COR-L47 (cell line): ENCODE measurements around the gene ETS1.

ENCODE experiments used
- DNase-seq: peaks from one replicate; lab custom pipeline; 2025; lab: John Stamatoyannopoulos, UW

The ETS1 gene

DNA sequence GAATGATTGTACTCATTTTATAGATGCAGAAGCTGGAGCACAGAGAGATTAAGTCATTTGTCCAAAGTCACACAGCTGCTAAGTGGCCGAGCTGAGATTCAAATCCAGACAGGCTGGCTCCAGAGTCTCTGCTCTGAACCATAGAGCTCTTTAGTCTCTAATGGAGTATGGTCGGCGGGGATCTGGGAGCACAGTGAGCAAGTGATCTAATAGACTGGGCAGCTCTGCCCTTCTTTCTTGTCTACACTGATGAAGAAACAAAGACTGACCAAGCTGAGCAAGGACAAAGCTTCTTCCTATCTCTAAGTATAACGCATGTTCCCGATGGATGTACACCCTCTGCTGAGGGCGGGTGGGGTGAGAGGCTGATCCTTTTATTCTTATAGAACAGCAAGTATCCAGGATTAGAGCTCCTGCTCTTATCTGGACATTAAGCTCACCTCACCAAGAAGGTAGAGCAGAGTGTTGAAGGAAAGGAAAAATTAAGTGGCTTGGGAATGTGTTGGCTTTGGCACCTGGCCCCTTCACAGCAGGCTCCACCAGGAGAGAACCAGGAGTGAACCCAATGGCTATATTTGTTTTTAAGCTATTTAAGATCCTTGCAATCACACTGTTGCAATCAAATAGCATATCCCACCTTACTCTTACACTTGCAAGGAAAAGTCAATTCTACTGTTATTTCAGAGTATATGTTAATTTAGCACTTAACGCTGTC lies 68.7 kb downstream of the ETS1 start:
- no peak for DNase-seq

DNA sequence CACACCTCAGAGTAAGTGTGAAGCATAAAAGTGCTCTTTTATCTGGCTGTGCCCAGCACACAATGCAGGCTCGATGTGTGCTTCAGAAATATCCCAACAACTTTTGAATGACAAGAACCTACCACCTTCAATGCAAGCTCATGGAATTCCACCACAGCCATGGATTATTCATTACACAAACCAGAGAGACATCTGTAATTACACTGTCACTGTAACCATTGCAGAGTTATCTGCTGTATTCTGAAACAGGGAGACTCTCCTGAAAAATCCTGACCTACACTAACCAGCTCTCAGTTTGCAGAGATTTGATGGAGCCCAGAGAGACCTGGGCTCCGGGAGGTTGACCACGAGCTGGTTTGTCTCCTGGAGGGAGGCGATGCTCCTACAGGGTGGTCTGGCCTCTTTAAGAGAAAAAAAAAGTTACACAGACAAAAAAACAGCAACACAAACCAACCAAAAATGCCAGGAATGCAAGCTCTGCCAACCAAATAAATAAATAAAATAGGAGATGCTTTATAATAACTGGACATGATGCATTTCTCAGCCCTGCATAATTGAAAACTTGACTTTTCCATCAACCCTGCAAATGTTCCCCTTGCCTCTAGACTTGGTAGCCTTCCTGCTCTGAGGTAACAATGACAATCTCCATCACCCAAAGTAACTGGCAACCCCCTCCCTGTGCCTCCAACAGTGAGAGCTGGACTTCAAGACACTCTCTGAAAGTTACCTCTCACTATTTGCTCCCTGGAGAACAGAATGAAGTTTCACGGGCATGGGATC lies 69.7 kb downstream of the ETS1 start:
- no peak for DNase-seq

DNA sequence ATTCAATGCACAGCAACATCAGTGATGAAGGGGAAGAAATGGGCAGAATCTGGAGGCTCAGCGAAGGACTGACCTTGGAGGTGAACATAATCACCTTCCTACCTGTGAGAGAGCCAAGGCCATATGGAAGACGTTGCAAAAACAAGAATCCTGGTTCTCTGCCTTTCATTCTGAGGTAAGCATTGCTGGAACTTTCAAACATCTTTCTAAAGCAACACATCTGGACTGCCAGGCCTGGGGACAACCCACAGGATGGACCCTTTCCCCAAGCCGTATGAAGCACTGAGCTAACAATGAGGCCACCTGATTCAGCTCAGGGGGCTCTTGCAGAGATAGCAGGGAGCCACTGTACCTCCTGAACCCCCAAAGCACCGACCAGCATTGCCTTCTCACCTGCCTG lies 70.5 kb downstream of the ETS1 start:
- DNase-seq, result no peak

DNA sequence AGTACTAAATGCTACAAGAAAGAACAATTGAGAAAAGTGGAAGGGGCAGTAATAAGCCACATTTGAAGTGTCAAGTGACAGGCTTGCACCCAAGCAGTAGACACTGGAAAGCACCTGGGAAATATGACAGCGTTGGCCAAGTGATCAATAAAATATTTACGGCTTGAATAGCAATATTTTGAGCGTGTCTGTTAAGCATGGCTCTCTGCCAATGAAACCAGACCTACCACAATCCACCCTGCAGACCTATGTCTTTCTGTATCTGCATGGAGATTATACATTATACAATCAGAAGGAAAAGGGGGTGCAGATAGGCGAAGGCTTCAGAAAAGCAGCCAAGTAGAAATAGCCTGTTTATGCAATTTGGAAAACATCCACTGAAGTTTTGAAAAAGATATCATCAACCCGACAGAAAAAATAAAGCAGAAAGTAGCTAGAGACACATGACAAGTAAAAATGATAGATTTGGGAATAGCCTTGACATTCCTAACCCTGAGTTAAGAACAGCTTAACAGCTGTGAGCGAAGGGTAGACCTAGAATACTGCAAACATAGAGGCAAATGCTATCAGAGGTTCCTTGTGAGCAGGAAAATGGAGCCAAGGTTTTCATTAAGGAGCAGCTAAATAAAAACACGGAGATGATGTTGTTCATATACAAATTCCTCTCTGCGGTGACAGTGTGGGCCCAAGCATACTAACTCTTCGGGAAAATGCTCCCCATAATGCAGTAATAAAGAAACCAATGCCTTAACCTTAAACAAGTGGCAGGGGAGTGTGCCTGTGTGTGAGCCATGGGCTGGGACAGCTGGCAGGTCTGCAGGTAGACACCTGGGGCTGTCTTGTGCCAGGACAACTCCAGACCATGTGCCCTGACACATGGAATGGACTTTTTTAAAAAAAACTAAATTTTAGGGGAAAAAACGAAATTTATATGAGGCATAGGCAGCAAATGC lies 71.3 kb downstream of the ETS1 start:
- no peak for DNase-seq

DNA sequence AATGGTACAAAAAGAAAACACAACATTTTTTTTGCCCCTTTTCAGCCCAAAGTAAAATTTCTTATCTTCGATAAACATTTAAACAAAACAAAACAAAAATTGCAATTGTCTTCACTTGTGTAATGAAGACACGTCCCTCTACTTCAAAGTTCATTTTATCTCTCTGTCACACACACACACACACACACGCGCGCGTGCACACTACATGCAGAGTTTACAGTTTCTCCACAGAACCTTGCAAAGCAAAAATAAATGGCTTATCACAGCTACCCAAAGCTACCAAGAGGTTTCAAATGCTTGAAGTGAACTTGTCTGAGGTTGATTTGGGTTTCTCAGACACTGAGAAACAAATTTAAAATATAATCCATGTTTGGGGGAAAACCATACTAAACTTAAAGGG lies 72.3 kb downstream of the ETS1 start:
- DNase-seq, result no peak

DNA sequence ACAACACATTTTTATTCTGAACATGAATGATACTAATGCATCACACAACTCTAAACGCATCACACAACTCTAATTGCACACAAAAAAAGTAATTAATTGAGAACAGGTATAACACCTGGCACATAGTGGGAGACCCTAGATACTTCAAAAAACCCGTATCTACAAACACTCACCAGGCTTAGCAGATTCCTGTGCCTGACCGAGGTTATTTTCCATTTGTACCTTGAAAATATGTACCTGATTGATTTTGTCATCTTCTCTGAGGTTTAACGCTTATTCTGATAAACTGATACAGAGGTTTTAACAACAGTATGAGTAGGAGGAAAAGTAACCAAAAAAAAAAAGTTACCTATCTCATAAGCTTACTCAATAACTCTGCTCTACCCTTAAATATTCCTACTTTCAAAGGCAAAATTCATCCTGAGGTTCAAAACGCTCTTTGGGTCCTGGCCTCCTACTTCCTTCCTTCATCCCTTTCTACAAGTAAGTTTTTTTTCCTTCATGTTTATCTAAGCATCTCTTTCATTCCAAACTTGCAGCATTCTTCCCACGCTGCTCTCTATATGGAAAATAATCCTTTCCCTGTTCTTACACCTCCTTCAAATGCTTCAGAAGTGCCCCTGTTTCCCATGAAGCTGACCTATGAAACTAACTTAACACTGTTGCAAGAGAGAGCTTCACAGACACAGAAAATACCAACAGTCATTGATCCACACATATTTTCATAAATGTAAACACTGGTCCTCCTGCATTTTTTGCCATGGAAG lies 73.3 kb downstream of the ETS1 start:
- no peak for DNase-seq

DNA sequence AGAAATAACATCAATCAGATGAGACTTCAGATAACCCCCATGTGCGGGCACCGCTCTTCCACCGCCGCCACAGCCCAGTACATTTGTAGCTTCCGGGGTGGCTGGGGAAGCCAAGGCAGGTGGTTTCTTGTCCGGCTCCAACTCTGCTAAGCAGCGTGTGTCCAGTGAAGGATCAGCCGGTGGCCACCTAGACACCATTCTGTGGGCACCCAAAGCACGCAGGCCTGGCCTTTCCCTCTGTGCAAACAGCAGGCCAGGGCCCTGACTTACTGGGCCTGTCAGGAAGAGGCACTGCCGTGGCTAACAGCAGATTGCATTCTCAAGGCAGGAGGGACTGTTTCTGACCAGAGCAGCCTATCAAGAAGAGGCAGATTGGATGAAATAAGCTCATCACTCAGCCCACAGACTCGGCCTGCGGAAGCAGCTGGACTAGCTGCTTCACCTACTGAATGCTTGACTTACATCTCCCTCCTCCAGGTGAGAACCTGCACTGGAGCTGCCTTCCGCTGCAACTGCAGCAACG lies 74.8 kb downstream of the ETS1 start:
- DNase-seq, result no peak

DNA sequence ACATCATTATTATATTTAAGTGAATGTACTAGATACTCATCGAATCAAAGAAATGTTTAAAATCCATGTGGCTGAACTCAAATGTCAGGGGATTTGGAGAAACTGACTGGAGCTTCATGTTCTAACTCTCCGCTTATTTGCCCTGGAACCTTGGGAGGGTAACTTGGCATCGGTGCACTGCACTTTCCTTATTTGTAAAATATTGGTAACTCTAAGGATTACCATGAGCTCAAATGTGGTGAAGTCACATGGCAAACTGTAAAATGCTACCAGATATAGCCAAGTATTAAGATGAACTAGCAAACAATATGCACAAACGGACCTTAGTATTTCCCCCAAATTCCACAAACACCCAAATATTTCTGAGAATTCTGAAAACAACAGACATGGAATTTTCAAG lies 75.6 kb downstream of the ETS1 start:
- no peak for DNase-seq

DNA sequence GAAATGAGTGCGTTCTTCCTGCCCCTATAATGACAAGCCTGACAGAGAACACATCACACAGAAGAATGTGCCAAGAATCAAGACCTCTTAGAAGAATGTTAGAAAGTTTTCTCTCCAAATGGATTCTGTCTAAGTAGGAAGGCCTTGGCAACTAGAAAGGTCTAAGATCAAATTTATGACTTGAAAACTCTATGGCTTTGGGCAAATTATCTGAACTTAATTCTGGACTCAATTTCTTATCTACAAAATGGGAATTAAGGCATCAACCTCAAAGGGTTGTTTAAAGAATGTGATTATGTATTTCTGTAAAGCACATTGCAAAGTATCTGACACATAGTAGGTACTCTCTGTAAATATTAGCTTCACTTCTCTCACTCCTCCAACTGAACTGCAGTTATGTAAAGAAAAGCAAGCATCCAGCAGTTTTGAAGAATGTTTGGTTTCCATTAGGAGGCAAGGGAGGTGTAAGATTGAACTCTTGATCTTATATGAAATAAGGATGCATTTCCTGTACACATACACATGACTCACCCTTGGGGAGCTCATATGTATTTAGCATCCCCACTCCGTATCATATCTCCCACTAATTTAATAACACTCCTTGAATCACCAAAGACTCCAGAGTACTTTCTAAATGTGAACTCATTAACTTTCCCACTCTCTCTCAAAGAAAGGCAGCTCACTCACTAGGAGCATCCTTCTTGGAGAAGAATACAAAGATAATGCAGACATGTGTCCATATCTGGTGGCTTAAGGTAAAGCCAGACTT lies 77.6 kb downstream of the ETS1 start:
- DNase-seq, result no peak

DNA sequence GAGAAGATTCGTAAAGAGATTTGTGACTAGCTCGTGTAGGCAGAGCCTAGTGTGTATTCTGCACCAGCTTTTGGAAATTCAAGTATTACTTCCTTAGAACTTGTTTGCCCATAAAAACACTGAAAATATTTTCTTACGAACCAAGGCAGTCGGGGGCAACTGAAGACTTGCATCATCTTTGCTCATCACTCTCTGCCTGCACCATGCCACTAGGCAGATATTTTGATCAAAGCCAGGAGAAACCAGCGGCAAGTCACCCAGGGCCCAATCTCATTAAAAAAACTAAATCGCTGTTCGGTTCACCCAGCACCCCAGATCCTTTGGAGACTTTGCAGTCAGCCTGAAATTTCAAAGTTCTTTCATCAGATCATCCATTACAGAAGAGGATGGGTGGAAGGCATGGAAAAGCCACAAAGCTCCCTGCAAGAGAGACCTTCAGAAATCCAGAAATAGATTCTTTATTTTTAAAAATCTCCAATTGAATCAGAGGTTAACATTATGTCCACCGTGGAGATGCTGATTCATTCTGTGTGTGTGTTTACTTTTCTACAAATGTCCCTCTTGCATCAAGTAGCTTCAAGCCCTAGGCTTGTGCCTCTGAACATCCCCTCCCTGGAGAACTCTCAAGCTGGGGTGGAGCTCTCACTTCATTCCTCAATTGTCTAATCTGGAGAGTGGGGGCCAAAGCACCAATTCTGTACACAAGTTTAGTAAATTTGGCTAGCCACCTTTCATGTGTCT lies 78.4 kb downstream of the ETS1 start:
- DNase-seq, result no peak

DNA sequence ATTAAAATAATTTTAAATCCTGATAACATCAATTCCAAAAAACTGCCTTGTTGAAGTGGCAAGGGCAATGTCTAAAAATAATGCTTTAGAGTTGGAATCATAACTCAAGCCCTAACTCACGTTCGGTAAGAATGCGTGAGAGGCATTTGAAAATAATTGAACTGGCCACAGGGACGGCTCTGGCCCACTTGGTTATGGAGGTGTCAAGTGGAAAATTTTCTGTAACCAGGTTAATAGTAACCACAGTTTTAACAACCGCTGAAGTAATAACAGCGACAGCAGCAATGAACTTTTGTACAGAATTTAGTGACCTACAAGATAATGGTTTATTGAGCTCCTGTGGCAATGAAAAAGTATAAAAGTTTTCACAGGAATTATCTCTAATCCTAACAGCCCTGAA lies 79.4 kb downstream of the ETS1 start:
- no peak for DNase-seq

DNA sequence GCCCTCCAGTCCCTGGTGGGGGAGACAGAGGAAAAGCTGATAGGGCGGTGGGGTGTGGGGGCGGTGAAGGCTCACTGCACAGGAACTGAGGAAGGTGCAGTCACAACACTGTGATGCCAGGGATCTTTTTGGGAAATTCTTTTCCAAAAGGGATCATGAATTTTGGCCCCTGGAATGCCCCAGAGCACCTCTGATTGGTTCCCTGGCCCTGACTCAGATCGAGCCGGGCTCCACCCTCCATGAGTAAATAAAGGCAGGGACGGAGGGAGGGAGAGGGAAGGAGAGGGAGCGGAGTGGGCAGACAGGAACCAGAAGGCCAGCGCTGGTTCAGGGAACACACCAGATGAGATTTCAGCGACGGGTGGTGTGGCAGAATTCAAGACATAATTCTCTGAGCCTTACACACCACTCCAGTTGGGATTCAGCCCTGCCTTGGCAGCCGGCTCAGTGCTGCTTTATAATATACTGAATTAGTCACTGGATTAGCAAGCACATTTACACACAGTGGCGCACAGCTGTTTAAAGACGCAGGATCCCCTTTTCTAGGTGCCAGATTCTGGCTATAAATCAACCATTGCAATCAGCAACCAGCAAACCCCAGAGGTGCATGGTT lies 80.3 kb downstream of the ETS1 start:
- DNase-seq, result no peak

DNA sequence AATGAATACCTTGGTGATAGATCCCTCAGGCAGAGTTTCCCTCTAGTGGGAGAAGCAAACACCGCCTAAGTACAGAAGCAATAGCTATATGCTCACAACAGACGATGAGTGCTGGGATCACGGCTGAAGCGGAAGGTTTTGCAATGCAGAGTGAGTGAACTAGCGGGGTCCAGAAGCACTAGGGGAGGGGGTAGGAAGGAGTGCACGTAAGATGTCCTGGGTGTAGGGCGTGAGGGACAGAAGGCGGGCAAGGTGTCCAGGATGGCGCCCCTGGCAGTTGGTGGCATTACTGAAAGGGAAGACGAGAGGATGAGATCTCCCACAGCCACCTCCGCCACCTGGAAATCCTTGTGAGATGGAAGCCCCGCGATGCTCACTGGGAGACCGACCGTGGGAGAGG lies 81.0 kb downstream of the ETS1 start:
- DNase-seq, result no peak

DNA sequence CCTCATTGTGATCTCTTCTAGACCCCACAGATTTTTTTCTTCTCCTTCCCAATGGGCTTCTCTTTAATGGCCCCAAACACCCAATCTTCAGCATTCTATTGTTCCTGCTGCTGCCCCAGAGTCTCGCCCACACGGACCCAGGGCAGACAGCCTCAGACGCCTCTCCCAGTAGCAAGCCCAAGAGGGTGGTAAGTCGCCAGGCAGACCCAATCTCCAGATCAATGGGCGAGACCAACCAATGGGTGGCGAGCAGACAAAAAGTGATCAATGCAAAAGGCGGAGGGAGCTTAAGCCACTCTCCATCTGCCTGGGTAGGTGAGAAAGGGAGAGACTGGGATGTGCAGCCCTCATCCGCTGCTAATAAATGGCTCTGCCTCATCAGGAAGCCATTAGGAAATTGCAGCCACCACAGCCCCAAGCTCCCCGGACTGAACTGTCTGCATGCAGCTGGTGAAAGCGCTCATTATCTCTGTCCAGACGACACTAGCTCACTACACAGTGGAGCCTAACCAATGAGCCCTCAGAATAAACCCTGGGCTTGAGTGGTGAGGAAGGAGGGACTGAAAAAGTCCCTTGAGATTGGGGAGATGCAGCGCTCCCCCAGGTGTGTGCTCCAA lies 81.8 kb downstream of the ETS1 start:
- DNase-seq, result no peak

DNA sequence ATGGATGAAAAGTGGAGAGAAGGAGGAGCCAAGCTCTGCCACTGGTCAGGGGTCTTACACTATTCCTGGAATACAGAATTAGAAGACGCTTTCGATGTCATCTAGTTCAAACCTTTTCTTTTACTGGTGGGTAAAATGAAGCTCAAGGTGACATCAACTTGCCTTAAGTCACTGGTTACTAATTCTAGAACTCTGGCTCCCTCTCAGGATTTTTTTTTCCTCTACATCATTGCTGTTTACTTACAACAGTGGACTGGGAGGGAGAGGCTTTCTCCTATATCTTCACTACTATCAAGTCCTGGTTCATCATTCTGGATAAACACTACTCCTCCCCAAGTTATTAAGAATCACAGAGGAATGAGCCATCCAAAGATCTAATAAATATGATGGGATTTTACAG lies 82.9 kb downstream of the ETS1 start:
- no peak for DNase-seq

DNA sequence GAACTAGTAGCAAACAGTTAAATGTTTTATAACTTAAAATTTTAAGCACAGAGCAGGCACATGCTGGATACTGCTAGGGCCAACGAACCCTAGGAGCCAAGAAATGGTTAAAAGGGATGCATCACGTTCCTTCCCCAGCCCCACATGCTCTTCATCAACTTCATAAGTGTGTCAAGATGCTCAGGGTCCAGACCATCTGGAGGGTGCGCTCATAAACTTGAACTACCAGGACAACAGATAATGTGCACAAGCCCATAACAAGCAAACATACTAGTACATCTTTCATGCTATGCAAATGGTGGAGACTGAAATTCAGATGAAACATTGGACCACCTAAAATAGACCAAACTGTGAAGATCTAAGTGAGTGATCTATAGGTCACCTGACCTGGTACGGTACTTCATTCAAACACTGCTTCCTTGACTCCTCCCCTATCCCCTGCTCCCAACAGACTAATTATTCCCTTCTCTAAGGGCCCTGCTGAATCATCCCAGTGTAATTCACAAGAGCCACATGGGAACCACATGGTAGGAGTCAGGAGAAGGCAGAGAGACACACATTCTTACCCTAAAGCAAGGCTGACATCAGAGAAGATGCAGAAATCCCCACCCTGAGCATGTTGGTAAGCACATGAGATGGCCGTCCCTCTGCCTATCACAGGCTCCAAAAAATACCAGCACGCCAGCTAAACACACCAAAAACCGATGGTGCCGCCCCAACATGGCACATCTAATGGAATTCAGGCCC lies 83.9 kb downstream of the ETS1 start:
- DNase-seq, result no peak

DNA sequence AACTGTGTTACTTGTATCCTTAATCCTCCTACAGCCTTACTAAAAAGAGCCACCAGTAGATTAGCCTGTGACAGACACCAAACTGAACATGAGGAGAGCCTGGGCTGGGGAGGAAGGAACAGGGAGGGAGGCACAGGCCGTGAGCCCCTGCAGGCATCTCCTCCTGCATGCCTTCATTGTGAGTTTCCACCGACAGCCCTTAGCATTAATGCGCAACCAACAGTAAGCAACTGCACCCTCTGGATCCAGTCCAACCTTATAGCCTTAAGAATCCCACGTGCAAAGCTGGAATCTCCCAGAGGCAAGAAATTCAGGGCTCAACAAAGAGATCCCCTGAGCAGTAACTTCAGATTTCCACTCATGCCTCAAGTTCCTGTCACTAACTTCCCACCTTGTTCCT lies 84.6 kb downstream of the ETS1 start:
- DNase-seq, result no peak
